Posterior cingulate gyrus (tissue), 11 donors: ENCODE data around the gene FBXO48.
"Not testable (repeated sequence)": the region's sequence is repeated elsewhere in the genome, so short reads cannot be mapped to it uniquely, and the experiment has no call there.

Experiments used
- DNase-seq, 10 donors: peaks; one replicate each; pipeline versions ENCODE4 v3.0.0 to v3.0.0-alpha.2; 2020 to 2021; ENCODE audit warnings: mixed read lengths in 3 of 10
- intact Hi-C: fragments of 100-400 bp; cut with DNase I; formaldehyde crosslinking; loops from one replicate; pipeline ENCODE4 v1.15.1; 2023

Gene FBXO48

DNA sequence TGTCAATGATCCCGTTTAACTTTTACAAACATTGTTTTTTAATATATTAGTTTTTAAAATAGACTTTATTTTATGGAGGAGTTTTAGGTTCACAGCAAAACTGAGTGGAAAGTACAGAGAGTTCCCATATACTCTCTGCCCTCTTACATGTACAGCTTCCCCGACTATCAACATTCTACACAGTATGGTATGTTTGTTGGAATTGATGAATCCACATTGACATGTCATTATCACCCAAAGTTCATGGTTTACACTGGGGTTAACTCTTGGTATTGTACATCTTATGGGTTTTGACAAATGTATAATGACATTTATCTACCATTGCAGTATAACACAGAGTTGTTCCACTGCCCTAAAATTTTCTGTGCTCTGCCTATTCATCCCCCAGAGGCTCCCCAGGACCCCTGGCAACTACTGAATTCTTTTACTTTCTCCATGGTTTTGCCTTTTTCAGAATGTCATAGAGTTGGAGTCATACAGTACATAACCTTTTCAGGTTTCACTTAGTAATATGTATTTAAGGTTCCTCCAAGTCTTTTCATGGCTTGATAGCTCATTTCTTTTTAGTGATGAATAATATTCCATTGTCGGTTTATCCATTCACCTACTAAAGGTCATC, 5.8 kb upstream of the FBXO48 start:
- DNase-seq: no peak
- intact Hi-C loops: no loop called here

DNA sequence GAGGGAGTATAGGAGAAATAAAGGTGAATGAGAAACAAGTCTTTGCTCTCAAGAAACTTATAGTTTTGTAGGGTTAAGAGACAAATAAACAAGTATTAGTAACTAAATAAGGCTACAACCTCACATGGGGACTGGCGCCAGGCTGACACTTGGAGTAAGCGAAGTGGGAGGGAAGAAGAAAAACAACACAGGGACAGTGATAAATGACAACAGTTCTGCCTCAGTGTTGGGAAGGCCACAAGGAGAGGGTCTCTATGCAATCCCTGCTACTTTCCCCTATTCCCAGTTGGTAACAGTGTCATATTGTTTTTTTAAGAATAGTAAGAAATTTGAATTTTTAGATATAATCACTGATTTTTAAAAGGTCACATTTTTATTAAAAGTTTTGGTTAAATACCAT, 4.3 kb upstream of the FBXO48 start:
- intact Hi-C loops: no loop called here
- no peak for DNase-seq

DNA sequence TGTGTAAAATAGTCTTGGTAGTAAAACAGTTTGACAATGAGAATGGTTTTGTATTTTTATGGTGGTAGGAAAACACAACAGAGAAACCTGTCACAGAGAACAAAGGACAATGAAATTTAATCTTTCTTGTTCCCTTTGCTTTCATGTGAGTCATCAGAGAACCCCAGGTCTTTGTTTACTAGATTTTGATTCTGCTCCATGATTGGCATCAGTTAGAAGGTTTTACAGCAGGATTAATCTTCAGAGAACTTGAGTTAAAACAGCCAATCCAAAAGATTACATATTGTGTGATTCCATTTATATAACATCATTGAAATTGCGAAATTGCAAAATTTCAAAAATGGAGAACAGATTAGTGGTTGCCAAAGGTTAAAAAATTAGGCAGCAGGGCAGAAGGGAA, 2.8 kb upstream of the FBXO48 start:
- DNase-seq: no peak
- intact Hi-C loops: loop anchor here (10.0 kb wide), 1 partner anchor 455 kb away; no protein-coding TSS in a partner anchor

- intact Hi-C loops: loop anchor here (10.0 kb wide), 1 partner anchor 456 kb away; no protein-coding TSS in a partner anchor
- DNase-seq: no peak
Measured at GRCh38 chr2:68468801-68469200, 1.7 kb upstream of the FBXO48 start.

DNA sequence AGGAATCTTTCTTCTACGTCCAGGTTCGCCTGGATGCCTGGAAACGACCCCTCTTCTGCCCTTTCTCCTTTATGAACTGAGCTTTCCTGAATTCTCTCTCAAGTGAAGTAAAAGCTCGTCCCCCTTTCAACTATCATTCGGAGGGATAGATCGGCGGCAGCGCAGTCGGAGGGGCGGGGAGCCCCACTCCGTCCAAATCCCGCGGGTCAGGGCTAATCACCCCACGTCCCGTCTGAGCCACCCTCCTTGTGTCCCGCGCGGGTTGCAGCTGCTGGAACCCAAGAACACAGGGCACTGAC, 367 bp downstream of the FBXO48 start:
- no peak for DNase-seq
- intact Hi-C loops: loop anchor here (10.0 kb wide), 1 partner anchor 458 kb away; no protein-coding TSS in a partner anchor

DNA sequence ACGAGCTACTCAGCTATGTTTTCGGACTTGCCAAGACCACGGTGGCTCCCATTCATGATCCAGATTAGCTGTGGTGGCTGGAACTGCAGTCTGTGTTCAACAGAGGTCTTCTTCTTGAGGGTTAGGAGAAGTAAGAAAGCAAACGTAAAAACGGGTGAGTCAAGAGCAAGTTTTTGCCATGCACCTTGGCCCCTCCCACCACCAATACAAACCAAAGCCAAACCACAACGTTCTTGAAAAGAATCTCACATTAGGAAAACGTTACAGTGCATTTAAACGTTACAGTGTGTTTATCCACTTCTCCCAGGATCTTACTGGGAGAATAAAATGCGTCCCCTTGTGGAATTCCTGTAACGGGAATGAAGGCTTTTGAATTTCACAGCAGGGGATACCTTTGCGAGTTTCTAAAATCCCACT, 725 bp downstream of the FBXO48 start:
- intact Hi-C loops: loop anchor here (10.0 kb wide), 1 partner anchor 458 kb away; no protein-coding TSS in a partner anchor
- DNase-seq: peak in 1 of 10 donors; percentile 46

GRCh38 chr2:68465081-68465916, 1.8 kb downstream of the FBXO48 start:
- DNase-seq: no peak
- intact Hi-C loops: loop anchor here (10.0 kb wide), 1 partner anchor 460 kb away; no protein-coding TSS in a partner anchor

- DNase-seq: no peak
- intact Hi-C loops: loop anchor here (10.0 kb wide), 1 partner anchor 460 kb away; no protein-coding TSS in a partner anchor
Measured at GRCh38 chr2:68464651-68465050, 2.4 kb downstream of the FBXO48 start.

DNA sequence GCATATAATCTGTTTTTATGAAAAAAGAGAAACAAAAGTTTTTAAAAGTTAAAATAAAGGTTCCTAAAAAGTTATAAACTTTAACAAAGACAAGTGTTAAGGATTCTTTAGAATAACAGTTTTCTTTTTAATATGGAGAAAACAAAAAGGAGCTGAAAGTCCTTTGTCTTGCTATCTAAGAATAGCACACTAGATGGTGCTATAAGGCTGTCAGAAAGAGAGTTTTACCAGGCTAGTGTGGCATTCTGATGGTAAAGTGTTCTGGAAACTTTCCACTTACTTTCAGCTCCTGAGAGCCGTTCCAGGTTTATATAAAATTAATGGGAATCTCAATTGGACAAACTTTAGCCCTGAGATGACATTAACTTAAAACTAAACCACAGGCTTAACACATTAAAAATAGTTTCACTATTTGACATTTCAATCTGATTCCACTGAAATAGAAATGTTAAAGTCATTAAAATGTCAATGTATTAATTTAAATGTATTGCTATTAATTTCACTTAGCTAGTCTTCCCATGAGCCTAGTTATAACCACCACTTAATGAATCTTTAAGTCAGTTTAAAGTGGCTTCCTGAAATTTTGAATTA, 3.7 kb downstream of the FBXO48 start:
- intact Hi-C loops: loop anchor here (1.0 to 10.0 kb wide), 2 partner anchors 252 to 461 kb away; no protein-coding TSS in a partner anchor
- no peak for DNase-seq

DNA sequence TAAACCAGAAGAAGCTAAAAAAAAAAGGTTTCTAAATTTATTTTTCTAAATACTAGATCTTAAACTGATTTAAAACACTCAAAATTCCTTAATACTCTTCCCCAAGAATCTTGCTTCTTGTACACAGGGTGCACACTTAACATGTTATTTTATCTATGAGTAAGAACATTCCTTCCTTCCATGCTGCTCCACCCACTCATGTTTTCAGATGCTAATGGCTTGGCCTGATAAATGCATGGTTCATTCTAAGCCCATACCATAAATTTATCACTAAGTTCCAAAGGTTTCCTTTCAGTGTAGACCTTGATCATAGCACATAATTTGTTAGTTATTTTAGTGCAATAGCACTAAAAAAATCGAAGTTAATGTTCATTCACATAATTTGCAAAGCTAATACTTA, 8.1 kb downstream of the FBXO48 start:
- intact Hi-C loops: no loop called here
- DNase-seq: no peak

GRCh38 chr2:68456198-68456597, 10.9 kb downstream of the FBXO48 start:
- DNase-seq: no peak
- intact Hi-C loops: no loop called here

GRCh38 chr2:68454719-68455118, 12.4 kb downstream of the FBXO48 start:
- DNase-seq: no peak
- intact Hi-C loops: no loop called here

GRCh38 chr2:68453761-68454360, 13.2 kb downstream of the FBXO48 start:
- DNase-seq: no peak
- intact Hi-C loops: no loop called here

DNA sequence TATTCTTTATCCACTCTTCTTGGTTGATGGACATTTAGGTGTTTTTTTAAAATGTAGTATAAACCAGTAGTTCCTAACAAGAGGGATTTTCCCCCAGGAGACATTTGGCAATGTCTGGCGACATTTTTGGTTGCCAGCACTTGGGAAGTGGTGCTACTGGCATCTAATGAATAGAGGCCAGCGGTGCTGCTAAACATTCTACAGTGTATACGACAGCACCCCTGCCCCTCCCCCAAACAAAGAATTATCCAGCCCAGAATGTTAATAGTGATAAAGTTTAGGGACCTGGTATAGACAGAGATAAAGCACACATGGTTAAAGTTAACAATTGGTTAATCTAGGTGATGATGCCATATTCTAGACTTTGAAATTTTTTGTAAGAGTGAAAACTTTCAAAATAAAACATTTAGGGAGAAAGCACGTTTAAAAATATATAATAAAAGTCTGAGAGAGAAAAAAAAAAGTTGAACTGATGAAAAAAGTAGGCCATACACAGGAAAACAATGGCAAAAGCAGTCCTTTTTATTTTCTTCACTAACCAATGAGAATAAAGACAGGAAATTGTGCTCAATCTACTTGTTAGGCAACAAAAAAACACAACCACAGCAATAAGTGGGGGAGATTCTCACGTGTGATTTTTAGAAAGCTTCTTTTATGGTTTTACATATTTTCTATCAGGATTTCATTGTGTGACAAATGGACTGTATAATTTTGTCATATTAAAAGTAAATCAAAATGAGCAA, 14.8 kb downstream of the FBXO48 start:
- intact Hi-C loops: no loop called here
- DNase-seq: no peak

DNA sequence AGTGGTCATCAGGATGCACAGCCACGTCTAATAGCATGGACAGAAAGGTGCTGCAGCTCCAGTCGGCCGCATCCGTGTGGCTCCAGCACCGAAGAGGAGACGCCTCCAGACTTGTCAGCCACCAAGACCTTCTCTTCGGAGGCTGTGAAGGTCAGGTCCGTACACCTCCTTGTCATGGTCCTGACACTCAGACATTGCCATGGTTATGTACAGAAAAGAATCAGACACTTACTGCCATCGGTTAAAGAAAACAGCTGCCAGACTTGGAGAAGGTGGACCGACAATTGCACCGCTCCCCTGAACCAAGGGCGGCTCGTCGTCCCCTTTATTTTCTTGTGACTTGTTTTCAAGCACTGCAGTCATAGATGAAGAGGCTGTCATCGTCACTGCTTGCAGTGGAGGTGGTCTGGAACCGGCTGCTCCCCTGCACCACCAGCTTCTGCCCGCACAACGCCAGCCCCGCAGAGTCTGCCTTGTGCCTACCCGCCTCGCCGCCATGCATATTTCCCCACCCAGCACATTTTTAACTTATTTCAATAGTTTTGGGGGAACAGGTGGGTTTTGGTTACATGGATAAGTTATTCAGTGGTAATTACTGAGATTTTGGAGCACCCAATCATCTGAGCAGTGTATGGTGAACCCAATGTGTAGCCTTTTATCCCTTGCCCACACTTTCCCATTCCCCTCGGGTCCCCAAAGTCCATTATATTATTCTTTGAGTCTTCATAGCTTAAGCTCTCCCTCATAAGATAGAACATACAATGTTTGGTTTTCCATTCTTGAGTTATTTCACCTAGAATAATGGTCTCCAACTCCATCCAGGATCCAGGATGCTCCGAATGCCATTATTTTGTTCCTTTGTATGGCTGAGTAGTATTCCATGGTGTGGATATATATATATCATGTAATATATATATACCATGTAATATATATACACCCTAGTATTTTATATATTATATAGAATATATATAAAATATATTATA, 18.1 kb downstream of the FBXO48 start:
- intact Hi-C loops: loop anchor here (10.0 kb wide), 1 partner anchor 154 kb away; no protein-coding TSS in a partner anchor
- no peak for DNase-seq

DNA sequence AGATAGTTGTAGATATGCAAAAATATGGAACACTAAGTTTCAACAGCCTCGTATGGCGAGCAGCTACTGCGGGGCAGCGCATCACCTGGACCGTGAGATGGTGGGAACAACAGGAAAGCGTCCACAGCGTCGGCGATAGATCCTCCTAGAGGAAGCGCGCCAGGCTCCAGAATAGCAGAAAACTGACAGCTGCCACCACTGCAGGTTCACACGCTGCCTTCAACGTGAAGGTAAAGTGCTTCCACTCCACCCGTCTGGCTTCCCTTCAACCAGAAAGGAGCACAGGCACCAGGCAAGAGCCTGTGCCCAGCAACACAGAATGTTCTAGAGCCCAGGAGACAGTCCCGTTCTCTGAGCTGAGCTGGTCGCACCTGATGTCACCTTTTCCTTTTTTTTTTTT, 20.0 kb downstream of the FBXO48 start:
- DNase-seq: no peak
- intact Hi-C loops: loop anchor here (10.0 kb wide), 1 partner anchor 152 kb away; no protein-coding TSS in a partner anchor

DNA sequence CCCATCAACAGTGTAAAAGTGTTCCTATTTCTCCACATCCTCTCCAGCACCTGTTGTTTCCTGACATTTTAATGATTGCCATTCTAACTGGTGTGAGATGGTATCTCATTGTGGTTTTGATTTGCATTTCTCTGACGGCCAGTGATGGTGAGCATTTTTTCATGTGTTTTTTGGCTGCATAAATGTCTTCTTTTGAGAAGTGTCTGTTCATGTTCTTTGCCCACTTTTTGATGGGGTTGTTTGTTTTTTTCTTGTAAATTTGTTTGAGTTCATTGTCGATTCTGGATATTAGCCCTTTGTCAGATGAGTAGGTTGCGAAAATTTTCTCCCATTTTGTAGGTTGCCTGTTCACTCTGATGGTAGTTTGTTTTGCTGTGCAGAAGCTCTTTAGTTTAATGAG, 20.7 kb downstream of the FBXO48 start:
- intact Hi-C loops: loop anchor here (10.0 kb wide), 1 partner anchor 152 kb away; no protein-coding TSS in a partner anchor

DNA sequence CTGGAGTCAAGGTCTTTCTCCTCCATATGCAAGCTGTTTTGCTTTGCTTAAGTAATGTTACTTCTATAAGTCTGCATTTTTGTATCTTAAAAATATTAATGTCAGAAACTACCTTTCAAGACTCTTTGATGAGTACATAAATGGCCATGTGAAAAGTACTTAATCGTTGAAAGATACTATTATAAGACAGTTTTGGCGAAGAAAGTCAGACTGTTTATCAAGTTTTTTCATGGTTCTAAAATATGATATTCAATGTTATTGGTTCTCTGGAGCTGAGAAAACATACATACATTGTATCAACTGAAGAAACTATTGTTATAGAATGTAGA, 25.1 kb downstream of the FBXO48 start:
- no peak for DNase-seq
- intact Hi-C loops: loop anchor here (5.0 to 10.0 kb wide), 3 partner anchors 80 to 320 kb away; no protein-coding TSS in a partner anchor

More for the DNA sequence above, 20.7 kb downstream of the FBXO48 start:
- DNase-seq: not testable (repeated sequence)
